Measurements from ENCODE around the gene FBXL16. TPM values are rescaled to one million over a fixed set of nuclear protein-coding genes. Genes with fewer than 3 reads are reported as not detected.

The FBXL16 gene
- total and polyA plus RNA-seq, 2 of the 13 experiments (the other 11 are each of a cell fraction or from before 2014, with no cell fraction given) = 0.22 to 2.0 TPM

DNA sequence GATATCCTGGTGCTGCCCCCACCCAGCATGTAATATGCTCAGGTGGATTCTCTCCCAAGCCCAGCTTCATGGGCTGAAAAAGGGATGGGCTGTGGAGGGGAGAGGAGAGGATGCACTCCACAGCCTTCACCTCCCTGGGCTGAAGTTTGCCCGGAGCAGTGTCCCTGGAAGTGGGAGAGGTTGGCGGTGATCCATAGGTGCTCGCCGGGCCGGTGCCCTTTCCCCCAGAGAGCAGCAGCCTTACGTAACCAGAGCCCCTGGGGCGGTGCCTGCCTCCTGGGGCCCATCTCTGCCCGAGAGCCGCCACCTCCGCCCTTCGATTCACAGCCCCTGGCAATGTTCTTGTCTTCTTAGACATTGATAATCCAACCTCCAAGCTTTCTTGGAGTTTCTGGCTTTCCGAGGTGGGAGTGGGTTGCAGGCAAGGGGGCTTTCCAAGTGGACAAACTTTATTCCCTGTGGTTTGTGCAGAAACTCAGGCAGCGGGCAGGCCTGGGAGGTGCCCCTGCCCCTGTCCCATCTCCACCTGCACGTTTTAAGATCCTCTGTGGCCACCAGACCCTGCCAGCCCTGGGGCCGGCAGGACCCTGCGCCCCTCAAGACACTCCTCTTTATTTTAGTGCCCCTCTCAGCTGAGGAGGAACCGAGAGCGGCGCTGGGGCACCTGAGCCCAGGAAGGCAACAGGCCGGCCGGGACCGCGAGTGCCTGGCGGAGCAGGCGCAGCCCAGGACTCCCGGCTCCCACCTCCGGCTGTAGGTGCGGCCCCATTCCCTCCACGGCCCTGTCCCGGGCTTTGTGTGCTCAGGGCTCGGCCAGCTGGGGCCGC is 59.5 kb downstream of the FBXL16 start (continued):
- TF ChIP-seq, protein P1, sequence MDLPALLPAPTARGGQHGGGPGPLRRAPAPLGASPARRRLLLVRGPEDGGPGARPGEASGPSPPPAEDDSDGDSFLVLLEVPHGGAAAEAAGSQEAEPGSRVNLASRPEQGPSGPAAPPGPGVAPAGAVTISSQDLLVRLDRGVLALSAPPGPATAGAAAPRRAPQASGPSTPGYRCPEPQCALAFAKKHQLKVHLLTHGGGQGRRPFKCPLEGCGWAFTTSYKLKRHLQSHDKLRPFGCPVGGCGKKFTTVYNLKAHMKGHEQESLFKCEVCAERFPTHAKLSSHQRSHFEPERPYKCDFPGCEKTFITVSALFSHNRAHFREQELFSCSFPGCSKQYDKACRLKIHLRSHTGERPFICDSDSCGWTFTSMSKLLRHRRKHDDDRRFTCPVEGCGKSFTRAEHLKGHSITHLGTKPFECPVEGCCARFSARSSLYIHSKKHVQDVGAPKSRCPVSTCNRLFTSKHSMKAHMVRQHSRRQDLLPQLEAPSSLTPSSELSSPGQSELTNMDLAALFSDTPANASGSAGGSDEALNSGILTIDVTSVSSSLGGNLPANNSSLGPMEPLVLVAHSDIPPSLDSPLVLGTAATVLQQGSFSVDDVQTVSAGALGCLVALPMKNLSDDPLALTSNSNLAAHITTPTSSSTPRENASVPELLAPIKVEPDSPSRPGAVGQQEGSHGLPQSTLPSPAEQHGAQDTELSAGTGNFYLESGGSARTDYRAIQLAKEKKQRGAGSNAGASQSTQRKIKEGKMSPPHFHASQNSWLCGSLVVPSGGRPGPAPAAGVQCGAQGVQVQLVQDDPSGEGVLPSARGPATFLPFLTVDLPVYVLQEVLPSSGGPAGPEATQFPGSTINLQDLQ (CRISPR knock-in tag; IDR thresholded peaks at IDR 0.05) = peak; percentile 64; the same call in 1 of the 2 replicates
- no peak for TF ChIP-seq ZNF564 (CRISPR knock-in tag; IDR thresholded peaks at IDR 0.05)
- TF ChIP-seq, protein P2, sequence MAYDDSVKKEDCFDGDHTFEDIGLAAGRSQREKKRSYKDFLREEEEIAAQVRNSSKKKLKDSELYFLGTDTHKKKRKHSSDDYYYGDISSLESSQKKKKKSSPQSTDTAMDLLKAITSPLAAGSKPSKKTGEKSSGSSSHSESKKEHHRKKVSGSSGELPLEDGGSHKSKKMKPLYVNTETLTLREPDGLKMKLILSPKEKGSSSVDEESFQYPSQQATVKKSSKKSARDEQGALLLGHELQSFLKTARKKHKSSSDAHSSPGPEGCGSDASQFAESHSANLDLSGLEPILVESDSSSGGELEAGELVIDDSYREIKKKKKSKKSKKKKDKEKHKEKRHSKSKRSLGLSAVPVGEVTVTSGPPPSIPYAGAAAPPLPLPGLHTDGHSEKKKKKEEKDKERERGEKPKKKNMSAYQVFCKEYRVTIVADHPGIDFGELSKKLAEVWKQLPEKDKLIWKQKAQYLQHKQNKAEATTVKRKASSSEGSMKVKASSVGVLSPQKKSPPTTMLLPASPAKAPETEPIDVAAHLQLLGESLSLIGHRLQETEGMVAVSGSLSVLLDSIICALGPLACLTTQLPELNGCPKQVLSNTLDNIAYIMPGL (CRISPR knock-in tag; IDR thresholded peaks at IDR 0.05; ENCODE audit: borderline replicate concordance in 1 of 2, low read depth in 1 of 2) = 0 out of 4 replicates have a peak, but pooled peaks of 1 of the 2 experiments have one; percentile 4
- no peak for TF ChIP-seq RFX1 (IDR thresholded peaks at IDR 0.05)
- TF ChIP-seq NR2F6 (IDR thresholded peaks at IDR 0.05) = peak; percentile 50; the same call in 1 of the 2 replicates
- TF ChIP-seq NR2F6 (CRISPR knock-in tag; IDR thresholded peaks at IDR 0.05) = peak; percentile 80
- TF ChIP-seq, protein P3, sequence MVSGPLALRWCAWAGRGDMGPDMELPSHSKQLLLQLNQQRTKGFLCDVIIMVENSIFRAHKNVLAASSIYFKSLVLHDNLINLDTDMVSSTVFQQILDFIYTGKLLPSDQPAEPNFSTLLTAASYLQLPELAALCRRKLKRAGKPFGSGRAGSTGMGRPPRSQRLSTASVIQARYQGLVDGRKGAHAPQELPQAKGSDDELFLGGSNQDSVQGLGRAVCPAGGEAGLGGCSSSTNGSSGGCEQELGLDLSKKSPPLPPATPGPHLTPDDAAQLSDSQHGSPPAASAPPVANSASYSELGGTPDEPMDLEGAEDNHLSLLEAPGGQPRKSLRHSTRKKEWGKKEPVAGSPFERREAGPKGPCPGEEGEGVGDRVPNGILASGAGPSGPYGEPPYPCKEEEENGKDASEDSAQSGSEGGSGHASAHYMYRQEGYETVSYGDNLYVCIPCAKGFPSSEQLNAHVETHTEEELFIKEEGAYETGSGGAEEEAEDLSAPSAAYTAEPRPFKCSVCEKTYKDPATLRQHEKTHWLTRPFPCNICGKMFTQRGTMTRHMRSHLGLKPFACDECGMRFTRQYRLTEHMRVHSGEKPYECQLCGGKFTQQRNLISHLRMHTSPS (CRISPR knock-in tag; IDR thresholded peaks at IDR 0.05; ENCODE audit: low read depth) = peak; percentile 81
- no peak for TF ChIP-seq SMARCC2 (IDR thresholded peaks at IDR 0.05)
- peak; percentile 75; the same call in 1 of the 2 replicates for TF ChIP-seq ZNF326 (CRISPR knock-in tag; IDR thresholded peaks at IDR 0.05; ENCODE audit: borderline replicate concordance)
- no peak; the same call in 1 of the 2 replicates for TF ChIP-seq ZMAT3 (CRISPR knock-in tag; conservative IDR thresholded peaks at IDR 0.05)
- TF ChIP-seq, protein P4, sequence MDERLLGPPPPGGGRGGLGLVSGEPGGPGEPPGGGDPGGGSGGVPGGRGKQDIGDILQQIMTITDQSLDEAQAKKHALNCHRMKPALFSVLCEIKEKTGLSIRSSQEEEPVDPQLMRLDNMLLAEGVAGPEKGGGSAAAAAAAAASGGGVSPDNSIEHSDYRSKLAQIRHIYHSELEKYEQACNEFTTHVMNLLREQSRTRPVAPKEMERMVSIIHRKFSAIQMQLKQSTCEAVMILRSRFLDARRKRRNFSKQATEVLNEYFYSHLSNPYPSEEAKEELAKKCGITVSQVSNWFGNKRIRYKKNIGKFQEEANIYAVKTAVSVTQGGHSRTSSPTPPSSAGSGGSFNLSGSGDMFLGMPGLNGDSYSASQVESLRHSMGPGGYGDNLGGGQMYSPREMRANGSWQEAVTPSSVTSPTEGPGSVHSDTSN (CRISPR knock-in tag; IDR thresholded peaks at IDR 0.05) = no peak
- 0 out of 2 replicates have a peak, but pooled peaks have one; percentile 38 for TF ChIP-seq ZNF138 (CRISPR knock-in tag; IDR thresholded peaks at IDR 0.05; ENCODE audit: low read depth)
- TF ChIP-seq AKAP8 (CRISPR knock-in tag; IDR thresholded peaks at IDR 0.05) = peak; percentile 89
- TF ChIP-seq CBX1 (IDR thresholded peaks at IDR 0.05; ENCODE audit: low read depth) = peak; percentile 4
- peak; percentile 77 for TF ChIP-seq RARA (CRISPR knock-in tag; IDR thresholded peaks at IDR 0.05)
- 0 out of 2 replicates have a peak, but pooled peaks have one; percentile 63 for TF ChIP-seq KLF6 (CRISPR knock-in tag; IDR thresholded peaks at IDR 0.05)
- TF ChIP-seq, protein P5, sequence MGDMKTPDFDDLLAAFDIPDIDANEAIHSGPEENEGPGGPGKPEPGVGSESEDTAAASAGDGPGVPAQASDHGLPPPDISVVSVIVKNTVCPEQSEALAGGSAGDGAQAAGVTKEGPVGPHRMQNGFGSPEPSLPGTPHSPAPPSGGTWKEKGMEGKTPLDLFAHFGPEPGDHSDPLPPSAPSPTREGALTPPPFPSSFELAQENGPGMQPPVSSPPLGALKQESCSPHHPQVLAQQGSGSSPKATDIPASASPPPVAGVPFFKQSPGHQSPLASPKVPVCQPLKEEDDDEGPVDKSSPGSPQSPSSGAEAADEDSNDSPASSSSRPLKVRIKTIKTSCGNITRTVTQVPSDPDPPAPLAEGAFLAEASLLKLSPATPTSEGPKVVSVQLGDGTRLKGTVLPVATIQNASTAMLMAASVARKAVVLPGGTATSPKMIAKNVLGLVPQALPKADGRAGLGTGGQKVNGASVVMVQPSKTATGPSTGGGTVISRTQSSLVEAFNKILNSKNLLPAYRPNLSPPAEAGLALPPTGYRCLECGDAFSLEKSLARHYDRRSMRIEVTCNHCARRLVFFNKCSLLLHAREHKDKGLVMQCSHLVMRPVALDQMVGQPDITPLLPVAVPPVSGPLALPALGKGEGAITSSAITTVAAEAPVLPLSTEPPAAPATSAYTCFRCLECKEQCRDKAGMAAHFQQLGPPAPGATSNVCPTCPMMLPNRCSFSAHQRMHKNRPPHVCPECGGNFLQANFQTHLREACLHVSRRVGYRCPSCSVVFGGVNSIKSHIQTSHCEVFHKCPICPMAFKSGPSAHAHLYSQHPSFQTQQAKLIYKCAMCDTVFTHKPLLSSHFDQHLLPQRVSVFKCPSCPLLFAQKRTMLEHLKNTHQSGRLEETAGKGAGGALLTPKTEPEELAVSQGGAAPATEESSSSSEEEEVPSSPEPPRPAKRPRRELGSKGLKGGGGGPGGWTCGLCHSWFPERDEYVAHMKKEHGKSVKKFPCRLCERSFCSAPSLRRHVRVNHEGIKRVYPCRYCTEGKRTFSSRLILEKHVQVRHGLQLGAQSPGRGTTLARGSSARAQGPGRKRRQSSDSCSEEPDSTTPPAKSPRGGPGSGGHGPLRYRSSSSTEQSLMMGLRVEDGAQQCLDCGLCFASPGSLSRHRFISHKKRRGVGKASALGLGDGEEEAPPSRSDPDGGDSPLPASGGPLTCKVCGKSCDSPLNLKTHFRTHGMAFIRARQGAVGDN (CRISPR knock-in tag; IDR thresholded peaks at IDR 0.05) = peak; percentile 82
- peak; percentile 45; the same call in 1 of the 2 replicates for TF ChIP-seq GABPB1 (CRISPR knock-in tag; IDR thresholded peaks at IDR 0.05)
